T-helper 1 cell (primary cell): Measurements from ENCODE around the gene CPT1C.
A peak's percentile ranks its signal among the peaks of the same experiment; 100 is the strongest.
"Not testable (repeated sequence)": the region's sequence is repeated elsewhere in the genome, so short reads cannot be mapped to it uniquely, and the experiment has no call there.

ENCODE experiments used
- DNase-seq, 5 donors: peaks; one replicate each; pipeline ENCODE4 v3.0.0-alpha.2; 2012 to 2020

Gene CPT1C

DNA sequence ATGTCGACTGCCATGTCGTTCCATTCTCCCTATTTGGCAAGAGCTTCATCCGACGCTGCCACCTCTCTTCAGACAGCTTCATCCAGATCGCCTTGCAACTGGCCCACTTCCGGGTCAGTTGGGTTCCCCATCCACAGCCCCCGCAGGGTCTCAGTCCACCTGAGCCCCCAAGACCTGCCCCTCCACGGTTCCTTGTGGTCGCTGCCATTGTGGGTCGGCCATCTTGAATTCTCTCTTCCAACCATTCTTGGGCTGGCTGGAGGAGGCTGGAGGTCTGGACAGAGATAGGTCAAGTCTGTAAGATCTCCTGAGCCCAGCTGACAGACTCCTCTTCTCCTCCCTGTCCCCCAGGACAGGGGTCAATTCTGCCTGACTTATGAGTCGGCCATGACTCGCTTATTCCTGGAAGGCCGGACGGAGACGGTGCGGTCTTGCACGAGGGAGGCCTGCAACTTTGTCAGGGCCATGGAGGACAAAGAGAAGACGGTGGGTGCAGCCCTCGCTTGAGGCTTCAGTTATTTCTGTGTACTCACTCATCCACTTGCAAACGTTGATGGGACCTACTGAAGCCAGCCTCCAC, 19.5 kb downstream of the CPT1C start:
- no peak for DNase-seq

GRCh38 chr19:49712397-49712859, 21.5 kb downstream of the CPT1C start:
- DNase-seq, result no peak

GRCh38 chr19:49713236-49713845, 22.4 kb downstream of the CPT1C start:
- no peak for DNase-seq

DNA sequence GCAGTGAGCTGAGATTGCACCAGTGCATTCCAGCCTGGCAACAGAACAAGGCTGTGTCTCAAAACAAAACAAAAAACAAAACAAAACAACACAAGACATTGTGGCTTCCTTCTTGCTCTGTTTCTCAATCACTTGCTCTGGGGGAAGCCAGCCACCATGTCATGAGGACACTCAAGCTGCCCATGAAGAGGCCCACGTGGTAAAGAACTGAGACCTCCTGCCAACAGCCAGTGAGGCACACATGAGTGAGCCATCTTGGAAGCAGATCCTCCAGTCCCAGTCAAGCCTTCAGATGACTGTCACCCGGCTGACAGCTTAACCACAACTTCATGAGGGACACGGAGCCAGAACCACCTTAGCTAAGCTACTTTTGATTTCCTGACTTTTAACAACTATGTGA, 25.2 kb downstream of the CPT1C start:
- no peak for DNase-seq

DNA sequence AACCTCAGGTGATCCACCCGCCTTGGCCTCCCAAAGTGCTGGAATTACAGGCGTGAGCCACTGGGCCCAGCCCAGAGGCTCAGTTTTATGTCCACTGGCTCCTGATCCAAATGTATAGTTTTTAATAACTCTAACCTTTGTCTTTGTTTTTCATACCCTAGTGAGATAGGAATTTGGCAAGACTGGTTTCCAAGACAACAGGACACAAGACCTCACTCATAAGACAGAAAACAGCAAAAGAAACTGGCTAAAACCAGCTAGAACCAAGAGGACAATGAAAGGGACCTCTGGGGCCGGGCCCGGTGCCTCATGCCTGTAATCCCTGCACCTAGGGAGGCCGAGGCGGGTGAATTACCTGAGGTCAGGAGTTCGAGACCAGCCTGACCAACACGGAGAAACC, 27.6 kb downstream of the CPT1C start:
- no peak for DNase-seq

DNA sequence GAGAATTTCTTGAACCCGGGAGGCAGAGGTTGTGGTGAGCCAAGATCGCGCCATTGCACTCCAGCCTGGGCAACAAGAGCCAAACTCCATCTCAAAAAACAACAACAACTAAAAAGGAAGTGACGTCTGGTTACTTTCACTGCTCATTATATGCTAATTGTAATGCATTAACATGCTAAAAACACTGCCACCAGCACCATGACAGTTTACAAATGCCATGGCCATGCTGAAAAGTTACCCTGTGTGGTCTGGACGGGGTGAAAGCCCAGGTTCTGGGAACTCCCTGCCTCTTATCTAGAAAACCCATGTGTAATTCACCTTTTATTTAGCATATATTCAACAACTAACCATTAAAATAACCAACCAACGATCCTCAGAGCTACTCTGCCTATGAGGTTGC, 28.1 kb downstream of the CPT1C start:
- DNase-seq, result no peak

DNA sequence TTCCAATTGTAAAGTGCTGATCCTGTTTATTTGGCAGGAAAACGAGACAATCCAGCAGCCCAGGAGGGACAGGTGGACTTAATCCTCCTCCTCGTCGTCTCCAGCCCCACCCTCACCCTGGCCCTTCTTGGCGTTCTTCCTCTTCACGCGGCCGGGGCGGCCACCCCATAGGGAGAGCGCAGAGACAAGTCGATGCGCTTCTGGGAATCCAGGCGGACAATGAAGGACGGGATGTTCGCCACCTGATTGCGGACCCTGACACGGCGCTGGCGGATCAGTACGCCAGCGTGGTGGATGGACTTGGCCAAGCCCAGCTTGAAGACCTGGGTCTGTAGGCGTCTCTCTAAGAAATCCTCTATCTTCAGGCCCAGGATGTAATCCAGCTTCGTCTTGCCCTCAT, 28.5 kb downstream of the CPT1C start:
- not testable (repeated sequence) for DNase-seq

DNA sequence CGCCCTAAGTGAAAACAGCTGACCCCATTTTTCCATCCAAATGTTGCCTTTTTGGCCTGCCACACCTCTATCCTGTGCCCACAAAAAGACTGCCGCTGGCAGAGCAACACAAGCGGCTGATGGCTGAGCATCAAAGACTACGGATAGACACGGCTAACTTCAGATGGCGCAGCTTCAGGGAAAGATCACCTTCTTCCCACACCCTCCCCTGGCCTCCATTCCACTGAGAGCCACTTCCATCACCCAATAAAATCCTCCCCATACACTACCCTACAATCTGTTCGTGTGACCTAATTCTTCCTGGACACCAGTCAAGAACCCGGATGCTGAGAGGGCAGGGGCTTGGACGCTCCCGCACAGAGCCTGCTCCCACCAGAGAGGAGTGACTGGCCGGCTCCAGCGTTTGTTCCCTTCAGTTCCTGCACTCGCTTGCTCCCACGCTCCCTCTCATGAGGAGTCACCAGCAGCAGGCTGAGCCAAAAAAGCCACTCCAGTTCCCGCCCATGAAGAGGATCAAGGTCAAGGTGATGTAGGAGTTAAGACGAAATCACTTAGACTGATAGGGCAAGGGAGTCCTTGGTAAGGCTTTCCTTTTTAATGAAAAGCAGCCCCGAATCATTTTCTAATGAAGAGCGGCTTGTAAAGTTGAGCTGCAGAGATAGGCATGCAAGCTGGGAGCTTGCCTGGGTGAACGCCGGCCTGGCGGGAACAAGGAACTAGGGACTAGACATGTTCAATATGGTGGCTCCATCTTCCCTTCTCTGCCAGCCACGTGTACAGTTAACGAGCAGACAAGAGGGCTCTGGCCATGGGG, 36.5 kb downstream of the CPT1C start:
- no peak for DNase-seq

DNA sequence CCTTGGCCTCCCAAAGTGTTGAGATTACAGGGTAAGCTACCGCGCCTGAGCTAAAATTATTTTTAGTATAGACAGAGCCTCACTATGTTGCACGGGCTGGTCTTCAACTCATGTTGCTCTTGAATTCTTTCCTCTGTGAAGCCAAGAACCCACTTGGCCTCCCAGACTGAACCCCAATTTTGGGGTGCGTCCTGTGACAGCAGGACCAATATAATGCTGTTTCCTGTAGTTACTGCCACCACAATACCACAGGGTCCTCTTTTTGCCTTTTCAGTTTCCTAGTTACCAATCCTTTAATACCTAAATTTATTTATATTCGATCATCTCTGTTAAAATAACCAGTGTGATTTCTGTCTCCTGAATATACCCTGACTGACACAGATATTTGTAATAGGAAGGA, 39.2 kb downstream of the CPT1C start:
- DNase-seq, result no peak

GRCh38 chr19:49738268-49738667, 47.4 kb downstream of the CPT1C start:
- DNase-seq, result no peak

DNA sequence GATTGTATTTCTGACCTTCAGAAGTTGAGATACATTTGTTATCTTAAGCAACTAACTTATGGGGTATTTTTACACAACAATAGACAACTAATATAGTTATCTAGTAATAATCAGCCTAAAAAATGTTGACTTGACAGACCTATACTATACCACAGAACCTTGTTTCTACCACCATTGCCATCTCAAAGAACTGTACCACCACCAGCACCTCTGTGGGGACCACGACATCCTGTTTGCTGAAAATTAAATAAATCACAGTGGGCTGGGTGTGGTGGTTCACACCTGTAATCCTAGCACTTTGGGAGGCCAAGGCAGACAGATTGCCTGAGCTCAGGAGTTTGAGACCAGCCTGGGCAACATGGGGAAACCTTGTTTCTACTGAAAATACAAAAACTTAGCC, 48.2 kb downstream of the CPT1C start:
- DNase-seq, result no peak

GRCh38 chr19:49739933-49740332, 49.0 kb downstream of the CPT1C start:
- no peak for DNase-seq

- no peak for DNase-seq
Observed at GRCh38 chr19:49741210-49741844, 50.4 kb downstream of the CPT1C start.

- DNase-seq, result no peak
Observed at GRCh38 chr19:49744946-49745381, 54.0 kb downstream of the CPT1C start.

DNA sequence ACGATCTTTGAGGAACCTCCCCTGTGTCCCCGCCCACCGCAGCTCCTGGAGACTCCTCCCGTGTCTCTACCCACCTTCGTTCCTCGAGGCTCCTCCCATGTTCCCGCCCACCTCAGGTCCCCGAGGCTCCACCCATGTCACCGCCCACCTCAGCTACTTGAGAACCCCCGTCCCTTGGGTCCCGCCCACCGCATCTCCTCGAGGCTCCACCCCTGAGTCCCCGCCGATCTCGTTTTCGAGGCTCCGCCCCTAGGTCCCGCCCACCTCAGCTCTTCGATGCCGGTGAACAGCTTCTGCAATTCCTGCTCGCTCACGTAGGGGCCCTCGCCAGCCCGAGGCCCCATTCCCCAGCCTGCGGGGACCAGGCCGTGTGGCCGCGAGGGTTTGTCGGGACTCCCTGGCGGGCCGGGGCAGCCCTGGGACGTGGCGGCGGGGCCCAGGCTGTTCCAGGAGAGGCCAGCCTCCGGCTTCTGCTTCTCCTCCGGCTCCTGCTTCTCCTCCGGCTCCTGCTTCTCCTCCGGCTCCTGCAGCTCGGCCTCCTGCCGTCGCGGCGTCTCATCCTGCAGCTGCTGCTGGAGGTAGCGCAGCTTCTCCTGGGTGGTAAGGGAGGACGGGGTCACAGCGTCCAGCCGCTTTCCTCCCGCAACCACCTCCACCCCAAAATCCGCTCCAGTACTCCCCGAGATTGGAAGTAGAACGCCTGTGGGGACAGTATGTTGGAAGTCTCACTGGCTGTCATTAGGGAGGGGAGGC, 55.5 kb downstream of the CPT1C start:
- DNase-seq, result peak; percentile 34 to 44 (median 36)

GRCh38 chr19:49749055-49749716, 58.3 kb downstream of the CPT1C start:
- DNase-seq, result no peak

DNA sequence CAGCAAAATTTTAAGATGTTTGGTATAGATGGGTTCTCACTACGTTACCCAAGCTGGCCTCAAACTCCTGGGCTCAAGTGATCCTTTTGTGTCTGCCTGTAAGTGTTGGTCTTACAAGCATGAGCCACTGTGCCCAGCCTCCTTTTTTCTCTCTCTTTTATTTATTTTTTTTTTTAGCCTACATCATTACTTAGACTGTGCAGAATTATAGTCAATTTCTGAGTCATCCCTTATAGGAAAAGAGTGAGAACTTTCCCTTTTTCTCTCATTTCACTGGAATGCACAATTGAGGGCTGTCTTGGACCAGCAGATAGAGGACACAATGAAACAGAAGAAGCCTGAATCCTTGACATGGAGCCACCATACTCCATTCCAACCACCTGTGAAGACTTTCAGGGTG, 58.9 kb downstream of the CPT1C start:
- no peak for DNase-seq

- no peak for DNase-seq
Observed at GRCh38 chr19:49752701-49753100, 61.8 kb downstream of the CPT1C start.

DNA sequence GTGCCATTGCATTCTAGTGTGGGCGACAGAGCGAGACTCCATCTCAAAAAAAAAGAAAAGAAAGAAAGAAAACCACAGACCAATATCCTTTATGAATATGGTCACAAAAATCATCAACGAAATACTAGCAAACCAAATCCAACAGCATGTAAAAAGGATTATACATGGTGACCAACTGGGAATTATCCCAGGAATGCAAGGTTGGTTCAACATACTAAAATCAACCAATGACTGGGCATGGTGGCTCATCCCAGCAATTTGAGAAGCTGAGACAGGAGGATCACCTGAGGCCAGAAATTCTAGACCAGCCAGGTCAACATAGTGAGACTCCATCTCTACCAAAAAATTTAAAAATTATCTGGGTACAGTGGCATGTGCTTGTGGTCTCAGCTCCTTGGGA, 65.0 kb downstream of the CPT1C start:
- no peak for DNase-seq

- no peak for DNase-seq
Observed at GRCh38 chr19:49758292-49758691, 67.4 kb downstream of the CPT1C start.

GRCh38 chr19:49761249-49761624, 70.3 kb downstream of the CPT1C start:
- no peak for DNase-seq

DNA sequence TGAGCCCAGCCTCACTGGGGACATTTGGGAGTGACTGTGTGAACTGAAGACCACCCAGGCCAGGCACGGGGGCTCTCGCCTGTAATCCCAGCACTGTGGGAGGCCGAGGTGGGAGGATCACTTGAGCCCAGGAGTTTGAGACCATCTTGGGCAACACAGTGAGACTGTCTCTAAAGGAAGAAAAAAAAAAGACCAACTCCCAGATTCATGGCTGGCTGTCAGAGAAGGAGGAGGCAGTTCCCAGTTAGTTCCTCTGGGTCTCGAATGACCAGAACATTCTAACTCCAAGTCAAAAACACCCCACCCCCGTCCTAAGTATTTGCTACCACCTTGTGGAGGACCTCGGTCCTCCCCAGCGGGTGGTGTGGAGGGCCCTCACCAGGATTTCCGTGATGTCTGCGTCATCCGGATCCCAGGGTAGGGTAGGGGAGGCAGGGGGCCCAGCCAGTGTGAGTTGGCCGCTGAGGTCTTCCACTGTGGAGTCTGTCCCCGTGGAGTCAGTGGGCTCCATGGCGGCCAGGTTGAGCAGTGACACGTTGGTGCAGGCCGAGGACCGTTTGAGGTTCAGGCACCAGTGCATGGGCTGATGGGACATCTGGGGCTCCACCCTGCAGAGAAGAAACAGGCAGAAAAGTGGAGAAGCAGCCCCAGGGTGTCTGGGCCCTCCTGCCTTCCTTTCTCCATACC, 70.9 kb downstream of the CPT1C start:
- no peak for DNase-seq
